CD14-positive monocyte (primary cell): ENCODE data around the gene TNFRSF18. TPM values are rescaled to one million over a fixed set of nuclear protein-coding genes. Genes with fewer than 3 reads are reported as not detected.

Source experiments
- DNase-seq, 3 donors: peaks; one replicate each; pipeline ENCODE4 v3.0.0-alpha.2; 2011 to 2022
- H2AFZ ChIP-seq: 2 replicates; pipeline ENCODE4 v1.6.0; 2012; ENCODE audit warnings: mild to moderate bottlenecking, low read depth, low read length, inconsistent platforms; ENCODE audit not compliant: insufficient read depth, poor library complexity, severe bottlenecking
- H3K27ac ChIP-seq, 2 donors: 1 replicate in 1 of 2; 2 replicates in 1 of 2; pipeline ENCODE4 v1.5.1; 2012 to 2013; ENCODE audit warnings: low read length in 2 of 2, control low read depth in 1 of 2, inconsistent platforms in 1 of 2, low read depth in 1 of 2, mild to moderate bottlenecking in 1 of 2
- H3K27me3 ChIP-seq, 2 donors: one replicate each; pipeline versions ENCODE4 v1.6.0 to v1.6.1; 2011 to 2013; ENCODE audit warnings: low read length in 2 of 2; ENCODE audit not compliant: control insufficient read depth in 2 of 2, insufficient read depth in 2 of 2
- H3K36me3 ChIP-seq, 2 donors: replicated peaks in 1 of 2; 1 replicate in 1 of 2; 2 replicates in 1 of 2; pipeline versions ENCODE4 v1.5.1 to v1.6.1; 2012 to 2013; ENCODE audit warnings: low read length in 2 of 2, control low read depth in 1 of 2, inconsistent platforms in 1 of 2, mild to moderate bottlenecking in 1 of 2; ENCODE audit not compliant: insufficient read depth in 2 of 2, control insufficient read depth in 1 of 2
- H3K4me1 ChIP-seq, 2 donors: 1 replicate in 1 of 2; 2 replicates in 1 of 2; pipeline versions ENCODE4 v1.5.1 to v1.6.1; 2012 to 2013; ENCODE audit warnings: low read length in 2 of 2, control low read depth in 1 of 2, inconsistent platforms in 1 of 2, mild to moderate bottlenecking in 1 of 2, moderate library complexity in 1 of 2; ENCODE audit not compliant: insufficient read depth in 2 of 2, control insufficient read depth in 1 of 2
- H3K4me2 ChIP-seq: replicated peaks from 2 replicates; pipeline ENCODE3; 2012; ENCODE audit warnings: low read length, moderate library complexity, mild to moderate bottlenecking; ENCODE audit not compliant: poor library complexity, severe bottlenecking; ENCODE audit errors: extremely low read depth
- H3K4me3 ChIP-seq, 3 experiments: fragments of 200-600 bp in 1 of 3; sonication (generic) in 1 of 3; replicated peaks in 1 of 3; 1 replicate in 2 of 3; 2 replicates in 1 of 3; pipeline ENCODE4 v1.5.1; 2011 to 2013; ENCODE audit warnings: low read length in 3 of 3, mild to moderate bottlenecking in 3 of 3, control low read depth in 2 of 3, low read depth in 2 of 3, inconsistent platforms in 1 of 3, moderate library complexity in 1 of 3
- H3K79me2 ChIP-seq: 2 replicates; pipeline ENCODE4 v1.6.0; 2012; ENCODE audit warnings: mild to moderate bottlenecking, control low read depth, inconsistent platforms, low read length, moderate library complexity; ENCODE audit not compliant: insufficient read depth
- H3K9ac ChIP-seq: 2 replicates; pipeline ENCODE4 v1.6.0; 2017; ENCODE audit warnings: low read length, mild to moderate bottlenecking; ENCODE audit not compliant: insufficient read depth, poor library complexity, severe bottlenecking
- H3K9me3 ChIP-seq, 2 donors: replicated peaks in 1 of 2; 1 replicate in 1 of 2; 2 replicates in 1 of 2; pipeline versions ENCODE4 v1.5.1 to v1.6.1; 2012 to 2013; ENCODE audit warnings: low read length in 2 of 2, control low read depth in 1 of 2; ENCODE audit not compliant: control insufficient read depth in 1 of 2, insufficient read depth in 1 of 2
- H4K20me1 ChIP-seq: 2 replicates; pipeline ENCODE4 v1.6.0; 2012; ENCODE audit warnings: mild to moderate bottlenecking, low read length, control low read depth, moderate library complexity; ENCODE audit not compliant: insufficient read depth
- H3K27ac Mint-ChIP-seq, 7 donors: one replicate each; pipeline ENCODE4 v1.8.0; 2020; ENCODE audit warnings: mild to moderate bottlenecking in 7 of 7, mixed read lengths in 7 of 7, moderate library complexity in 6 of 7, inconsistent platforms in 2 of 7
- H3K27me3 Mint-ChIP-seq, 3 donors: one replicate each; pipeline ENCODE4 v1.8.0; 2021 to 2022; ENCODE audit warnings: low read depth in 3 of 3, mild to moderate bottlenecking in 3 of 3, mixed read lengths in 3 of 3, moderate library complexity in 3 of 3, inconsistent platforms in 1 of 3
- H3K36me3 Mint-ChIP-seq, 2 donors: one replicate each; pipeline ENCODE4 v1.8.0; 2020; ENCODE audit warnings: mixed read lengths in 2 of 2, inconsistent platforms in 1 of 2, mild to moderate bottlenecking in 1 of 2
- H3K4me1 Mint-ChIP-seq: one replicate; pipeline ENCODE4 v1.8.0; 2020; ENCODE audit warnings: mild to moderate bottlenecking, mixed read lengths
- H3K4me3 Mint-ChIP-seq, 2 donors: one replicate each; pipeline ENCODE4 v1.8.0; 2020; ENCODE audit warnings: mild to moderate bottlenecking in 2 of 2, mixed read lengths in 2 of 2, moderate library complexity in 1 of 2
- H3K9me3 Mint-ChIP-seq, 7 donors: one replicate each; pipeline ENCODE4 v1.8.0; 2020 to 2022; ENCODE audit warnings: mixed read lengths in 7 of 7, mild to moderate bottlenecking in 6 of 7, moderate library complexity in 6 of 7, inconsistent platforms in 2 of 7
- WGBS: methylation state at CpG from one replicate; pipeline ENCODE4 v1.1.5; 2013; ENCODE audit warnings: missing lambda C conversion rate; ENCODE audit not compliant: insufficient coverage; 5-methylcytosine and 5-hydroxymethylcytosine counted together
- intact Hi-C, 2 donors: fragments of 100-400 bp; cut with micrococcal nuclease; formaldehyde crosslinking; loops; one replicate each; pipeline versions ENCODE4 v1.15.0 to v1.15.1; 2023
- polyA plus RNA-seq, 3 donors: library from polyadenylated mRNA; depleted of rRNA in 1 of 3; unstranded in 2 of 3; stranded (reverse) in 1 of 3; fragments of 300-500 nt in 2 of 3; fragments of >200 nt in 1 of 3; fragmentation: Illumina TruSeq in 2 of 3; gene quantifications; 1 replicate in 2 of 3; 2 replicates in 1 of 3; pipeline ENCODE4 v1.2.3, GENCODE V29; 2012 to 2021
- TF ChIP-seq, protein P1 (sequence below): fragments of 200-600 bp; IDR thresholded peaks from one replicate; pipeline ENCODE4 v1.8.0; 2022; ENCODE audit warnings: antibody characterized with exemption, mild to moderate bottlenecking

TNFRSF18 gene
- polyA plus RNA-seq, 3 donors = not detected

DNA sequence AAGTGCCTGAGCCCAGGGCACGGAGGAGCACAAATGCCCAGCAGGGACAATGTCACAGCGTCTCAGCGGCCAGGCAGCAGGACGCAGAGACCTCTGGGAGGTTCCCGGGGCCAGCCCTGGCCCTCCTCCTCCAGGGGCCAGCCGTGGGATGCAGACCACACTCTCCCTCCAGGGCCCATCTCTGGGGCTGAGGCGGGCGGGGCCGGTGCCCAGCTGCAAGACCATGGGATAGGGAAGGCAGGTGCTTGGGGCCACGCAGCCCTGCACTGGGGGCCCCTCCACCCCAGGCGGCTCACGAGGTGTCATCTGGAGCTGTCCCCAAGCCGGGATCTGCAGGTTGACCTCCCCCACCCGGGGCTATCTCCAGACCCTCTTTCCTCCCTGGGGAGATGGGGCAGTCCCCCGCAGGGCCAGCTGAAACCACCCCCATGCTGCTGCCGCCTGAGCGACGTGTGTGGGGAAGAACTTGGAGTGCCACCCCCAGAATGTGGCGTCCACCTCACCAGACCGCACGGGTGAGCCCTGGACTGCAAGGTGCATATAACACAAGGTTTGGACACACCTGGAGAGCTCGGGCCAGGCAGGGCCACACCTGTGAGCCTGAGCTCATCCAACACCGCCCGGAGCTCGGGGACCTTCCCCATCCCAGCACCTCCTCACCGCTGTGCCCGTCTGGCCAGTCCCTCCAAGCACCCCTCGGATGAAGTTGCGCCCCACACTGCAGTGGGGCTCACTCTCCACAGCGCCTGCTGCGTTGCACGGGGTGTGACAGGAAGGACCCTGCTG is 36.8 kb downstream of the TNFRSF18 start:
- no peak overlapping the region for H2AFZ ChIP-seq
- H3K4me3 Mint-ChIP-seq = no peak overlapping the region
- no peak for DNase-seq
- no peaks in the 10 kb centered on the region for H3K4me1 Mint-ChIP-seq
- H3K79me2 ChIP-seq = no peaks in the 10 kb centered on the region
- H3K9me3 Mint-ChIP-seq = peaks cover 0 to 7% (median 0%) of the 10 kb centered on the region in 7 donors
- no peaks in the 10 kb centered on the region for H3K4me1 ChIP-seq
- no peaks in the 10 kb centered on the region for H4K20me1 ChIP-seq
- no peaks in the 10 kb centered on the region for H3K36me3 ChIP-seq
- no peak overlapping the region for H3K9ac ChIP-seq
- H3K9me3 ChIP-seq = no peaks in the 10 kb centered on the region
- H3K27me3 ChIP-seq = peaks cover 4 to 24% of the 10 kb centered on the region in 2 donors
- H3K27me3 Mint-ChIP-seq = peaks cover 22 to 40% (median 31%) of the 10 kb centered on the region in 3 donors
- no peak overlapping the region for H3K4me3 ChIP-seq
- no peaks in the 10 kb centered on the region for H3K36me3 Mint-ChIP-seq
- TF ChIP-seq, protein P1, sequence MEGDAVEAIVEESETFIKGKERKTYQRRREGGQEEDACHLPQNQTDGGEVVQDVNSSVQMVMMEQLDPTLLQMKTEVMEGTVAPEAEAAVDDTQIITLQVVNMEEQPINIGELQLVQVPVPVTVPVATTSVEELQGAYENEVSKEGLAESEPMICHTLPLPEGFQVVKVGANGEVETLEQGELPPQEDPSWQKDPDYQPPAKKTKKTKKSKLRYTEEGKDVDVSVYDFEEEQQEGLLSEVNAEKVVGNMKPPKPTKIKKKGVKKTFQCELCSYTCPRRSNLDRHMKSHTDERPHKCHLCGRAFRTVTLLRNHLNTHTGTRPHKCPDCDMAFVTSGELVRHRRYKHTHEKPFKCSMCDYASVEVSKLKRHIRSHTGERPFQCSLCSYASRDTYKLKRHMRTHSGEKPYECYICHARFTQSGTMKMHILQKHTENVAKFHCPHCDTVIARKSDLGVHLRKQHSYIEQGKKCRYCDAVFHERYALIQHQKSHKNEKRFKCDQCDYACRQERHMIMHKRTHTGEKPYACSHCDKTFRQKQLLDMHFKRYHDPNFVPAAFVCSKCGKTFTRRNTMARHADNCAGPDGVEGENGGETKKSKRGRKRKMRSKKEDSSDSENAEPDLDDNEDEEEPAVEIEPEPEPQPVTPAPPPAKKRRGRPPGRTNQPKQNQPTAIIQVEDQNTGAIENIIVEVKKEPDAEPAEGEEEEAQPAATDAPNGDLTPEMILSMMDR = no peak
- no peak overlapping the region for H3K27ac ChIP-seq
- 93% methylated on average over 22 of the region's 32 CpGs for WGBS
- intact Hi-C loops = no loop called here
- no peak overlapping the region for H3K4me2 ChIP-seq
- no peak overlapping the region for H3K27ac Mint-ChIP-seq

DNA sequence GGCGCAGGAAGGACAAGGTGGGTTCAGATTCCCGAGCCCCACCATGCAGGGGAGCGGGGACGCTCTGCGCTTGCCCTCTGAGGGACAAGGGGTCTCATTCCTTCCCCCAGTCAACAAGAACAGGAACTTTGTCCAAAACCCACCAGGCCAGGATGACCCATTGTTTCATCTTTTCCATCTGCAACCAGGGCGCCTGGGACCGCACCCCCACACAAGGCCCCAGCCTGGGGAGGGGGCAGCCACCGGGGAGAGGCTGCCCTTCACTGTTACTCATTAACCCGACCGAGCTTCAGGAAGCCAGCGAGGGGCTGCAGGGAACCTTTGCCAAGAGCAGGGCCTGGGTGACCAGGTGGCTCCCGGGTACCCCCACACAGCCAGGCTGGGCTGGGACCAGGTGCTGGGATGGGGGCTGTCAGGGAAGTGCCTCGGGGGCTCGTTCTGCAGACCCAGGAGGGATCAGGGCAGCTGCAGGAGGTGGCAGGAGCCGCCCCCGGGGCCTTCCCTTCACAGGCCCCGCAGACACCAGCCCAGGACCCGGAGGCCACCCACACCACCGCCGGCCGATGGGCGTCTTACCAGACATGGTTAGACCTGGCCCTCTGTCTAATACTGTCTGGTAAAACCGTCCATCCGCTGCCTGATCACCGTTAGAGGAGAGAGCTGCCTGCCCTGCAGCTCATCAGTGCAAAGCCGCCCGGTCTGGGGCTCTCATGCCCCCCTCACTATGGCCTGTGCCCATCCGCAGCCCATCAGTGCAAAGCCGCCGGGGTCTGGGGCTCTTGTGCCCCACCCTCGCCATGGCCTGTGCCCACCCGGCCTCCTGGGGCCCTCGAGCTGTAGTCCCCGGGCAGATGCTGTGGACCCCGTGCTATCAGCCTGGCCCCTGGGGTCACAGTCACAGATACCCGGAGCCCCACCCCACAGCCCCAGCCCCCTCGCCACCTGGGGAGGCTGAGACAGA is 37.7 kb downstream of the TNFRSF18 start:
- no peak for DNase-seq
- Mint-ChIP-seq H3K4me1 (no peaks in the 10 kb centered on the region), H3K27ac (peak overlapping the region in 1 of 7 donors; percentile 63), H3K36me3 (no peaks in the 10 kb centered on the region), H3K4me3 (no peak overlapping the region), H3K27me3 (peaks cover 18 to 34% (median 25%) of the 10 kb centered on the region in 3 donors), H3K9me3 (peaks cover 0 to 4% (median 0%) of the 10 kb centered on the region in 7 donors)
- H2AFZ ChIP-seq = no peak overlapping the region
- no peak overlapping the region for H3K4me3 ChIP-seq
- intact Hi-C loops = no loop called here
- H4K20me1 ChIP-seq = no peaks in the 10 kb centered on the region
- no peaks in the 10 kb centered on the region for H3K79me2 ChIP-seq
- H3K4me1 ChIP-seq = no peaks in the 10 kb centered on the region
- H3K9me3 ChIP-seq = no peaks in the 10 kb centered on the region
- TF ChIP-seq, protein P1 = no peak
- H3K9ac ChIP-seq = no peak overlapping the region
- H3K27me3 ChIP-seq = peaks cover 4 to 16% of the 10 kb centered on the region in 2 donors
- H3K36me3 ChIP-seq = no peaks in the 10 kb centered on the region
- no peak overlapping the region for H3K4me2 ChIP-seq
- H3K27ac ChIP-seq = no peak overlapping the region
- 89% methylated on average over 35 of the region's 37 CpGs for WGBS
